ENCODE measurements around the gene FAM149B1. TPM values are rescaled to one million over a fixed set of nuclear protein-coding genes. Genes with fewer than 3 reads are reported as not detected.

Gene FAM149B1
- total RNA-seq, 1 experiment from 2014 or later, result 17.5 TPM

GRCh38 chr10:73229567-73229966 is 61.6 kb downstream of the FAM149B1 start:
- TF ChIP-seq POLR2AphosphoS5 (IDR thresholded peaks at IDR 0.05; ENCODE audit: low read depth, low read length), result no peak
- TF ChIP-seq MAX (IDR thresholded peaks at IDR 0.05), result no peak
- TF ChIP-seq REST (IDR thresholded peaks at IDR 0.05; ENCODE audit: low read depth), result no peak
- no peak for TF ChIP-seq FOSL1 (IDR thresholded peaks at IDR 0.05; ENCODE audit: low read depth)
- TF ChIP-seq CTCF (IDR thresholded peaks at IDR 0.05 in 2 of 3, conservative IDR thresholded peaks at IDR 0.05 in 1 of 3; ENCODE audit: borderline replicate concordance in 1 of 3, insufficient read depth in 1 of 3, low read depth in 2 of 3, low read length in 2 of 3), result no peak
- TF ChIP-seq YY1 (IDR thresholded peaks at IDR 0.05; ENCODE audit: extremely low read depth, insufficient replicate concordance, low read depth, low read length), result no peak
- no peak for TF ChIP-seq ATF3 (IDR thresholded peaks at IDR 0.05)
- no peak for TF ChIP-seq SP1 (IDR thresholded peaks at IDR 0.05; ENCODE audit: low read depth)
- no peak for TF ChIP-seq ZNF274 (IDR thresholded peaks at IDR 0.05; ENCODE audit: low read depth, low read length)
- TF ChIP-seq ZFX (IDR thresholded peaks at IDR 0.05), result no peak
- TF ChIP-seq CEBPB (IDR thresholded peaks at IDR 0.05; ENCODE audit: low read depth), result no peak
- no peak for TF ChIP-seq RAD21 (IDR thresholded peaks at IDR 0.05; ENCODE audit: low read depth)
- TF ChIP-seq SIN3A (IDR thresholded peaks at IDR 0.05; ENCODE audit: low read depth), result no peak
- no peak for TF ChIP-seq TCF7L2 (IDR thresholded peaks at IDR 0.05; ENCODE audit: borderline replicate concordance, extremely low read depth, insufficient read depth, insufficient read length)
- TF ChIP-seq JUND (IDR thresholded peaks at IDR 0.05), result no peak
- no peak for TF ChIP-seq POLR2A (IDR thresholded peaks at IDR 0.05; ENCODE audit: borderline replicate concordance, extremely low read depth, insufficient read depth, insufficient read length)
- no peak for TF ChIP-seq EZH2 (IDR thresholded peaks at IDR 0.05)
- no peak for TF ChIP-seq ELF1 (IDR thresholded peaks at IDR 0.05; ENCODE audit: borderline replicate concordance, low read depth)
- TF ChIP-seq SRF (IDR thresholded peaks at IDR 0.05; ENCODE audit: low read depth), result no peak
- no peak for TF ChIP-seq ZBTB33 (IDR thresholded peaks at IDR 0.05; ENCODE audit: extremely low read depth, insufficient replicate concordance, low read length)
- intact Hi-C loops (cut with micrococcal nuclease), result no loop called here
- Histone ChIP-seq H3K27me3 (ENCODE audit: insufficient read depth, low read length) (no peaks in the 10 kb centered on the region), H3K27ac (ENCODE audit: low read depth, low read length) (no peak overlapping the region), H3K79me2 (ENCODE audit: insufficient read depth, low read length) (no peaks in the 10 kb centered on the region), H3K4me3 (replicated peaks in 1 of 2; ENCODE audit: low read depth in 1 of 2, low read length in 2 of 2) (no peak overlapping the region), H3K4me1 (ENCODE audit: control insufficient read depth in 1 of 2, insufficient read depth in 2 of 2, low read length in 2 of 2) (no peaks in the 10 kb centered on the region), H4K20me1 (ENCODE audit: insufficient read depth) (no peaks in the 10 kb centered on the region; the same call in 1 of the 2 replicates), H3K9me3 (ENCODE audit: control insufficient read depth in 1 of 2, insufficient read depth in 1 of 2, low read depth in 1 of 2, low read length in 2 of 2) (no peaks in the 10 kb centered on the region), H2AFZ (ENCODE audit: low read depth, low read length, poor library complexity, severe bottlenecking) (no peak overlapping the region), H3K9me2 (ENCODE audit: insufficient read depth) (no peaks in the 10 kb centered on the region), H3K36me3 (ENCODE audit: control insufficient read depth in 1 of 2, insufficient read depth in 2 of 2, low read length in 2 of 2) (peaks cover 2 to 6% of the 10 kb centered on the region in 2 experiments; a peak in 2 of 4 replicates), H3K9ac (ENCODE audit: low read length) (no peak overlapping the region), H3K4me2 (ENCODE audit: low read length) (no peak overlapping the region)
- ChIA-PET CTCF (no interaction called here), RAD21 (ENCODE audit: low non-redundant PET in 1 of 2, low total read pairs in 2 of 2, uncharacterized antibody in 2 of 2, unreplicated experiment in 2 of 2) (no interaction called here), POLR2A (no interaction called here)
- ATAC-seq (no peak), DNase-seq (ENCODE audit: low read depth, low spot score) (no peak)
- BruUV-seq (replicated peaks), result no TSS peak

Data from HCT116 (cell line).